ENCODE measurements around the gene GID8. TPM values are rescaled to one million over a fixed set of nuclear protein-coding genes. Genes with fewer than 3 reads are reported as not detected.

The GID8 gene
- total and polyA plus RNA-seq, 7 experiments from 2014 or later: 19.6 to 48.0 (median 34.8) TPM

DNA sequence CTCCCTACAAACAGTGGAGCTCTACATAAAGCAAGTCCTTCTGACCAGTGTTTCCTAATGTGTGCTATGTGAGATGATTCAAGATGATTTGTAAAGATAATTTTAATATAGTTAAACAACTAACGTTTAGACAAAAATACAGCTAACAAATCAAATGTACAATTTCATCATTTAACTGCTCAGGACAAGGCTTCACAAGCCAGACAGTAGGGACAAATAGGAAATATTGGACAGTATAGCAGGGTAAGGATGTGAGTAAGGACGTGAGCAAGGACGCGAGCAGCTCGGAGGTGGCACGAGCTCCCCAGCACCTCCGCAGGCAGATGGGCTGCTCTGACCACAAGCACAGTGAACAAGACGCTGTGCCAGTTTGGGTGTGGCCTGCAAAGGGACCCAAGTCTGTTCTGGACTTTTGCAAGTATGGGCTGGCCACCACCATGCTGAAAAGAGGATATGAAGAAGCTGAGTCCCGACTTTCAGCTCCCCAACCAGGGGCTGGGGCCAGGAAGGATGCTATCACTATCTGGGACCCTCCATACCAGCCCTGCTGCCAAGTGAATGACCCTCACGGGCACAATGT lies 26.2 kb upstream of the GID8 start:
- Mint-ChIP-seq H3K36me3 (peaks cover 10 to 47% (median 21%) of the 10 kb centered on the region in 5 donors), H3K27ac (peak overlapping the region in 5 of 9 donors; percentile 17 to 67 (median 38)), H3K4me3 (no peak overlapping the region), H3K4me1 (peaks cover 31 to 82% (median 63%) of the 10 kb centered on the region in 7 donors), H3K9me3 (no peaks in the 10 kb centered on the region), H3K27me3 (no peaks in the 10 kb centered on the region)
- ChIA-PET CTCF (interaction anchor here (13.0 kb wide), 1 partner anchor 11 kb away, joined by 102 read pairs; no protein-coding TSS in a partner anchor), POLR2A (interaction anchor here (0.7 to 5.0 kb wide), 4 partner anchors 9 to 26 kb away, joined by 3 to 25 read pairs (median 6); partner anchors contain the start of genes DIDO1 and GID8)
- Histone ChIP-seq H3K9me3 (ENCODE audit: control insufficient read depth in 2 of 3, low read length in 3 of 3) (no peaks in the 10 kb centered on the region), H3K27me3 (ENCODE audit: control insufficient read depth in 2 of 2, insufficient read depth in 2 of 2, low read length in 2 of 2) (no peaks in the 10 kb centered on the region), H3K36me3 (ENCODE audit: control insufficient read depth in 2 of 3, insufficient read depth in 3 of 3, low read length in 3 of 3) (peaks cover 29 to 66% (median 39%) of the 10 kb centered on the region in 3 experiments), H3K27ac (ENCODE audit: low read depth, low read length) (no peak overlapping the region), H3K4me1 (ENCODE audit: control insufficient read depth in 2 of 2, insufficient read depth in 2 of 2, low read length in 2 of 2) (peaks cover 23 to 26% of the 10 kb centered on the region in 2 donors), H3K4me3 (ENCODE audit: low read length) (no peak overlapping the region)
- intact Hi-C loops (cut with micrococcal nuclease): no loop called here
- DNase-seq (no peak), ATAC-seq (no peak)

GRCh38 chr20:62913043-62913630 lies 24.8 kb upstream of the GID8 start:
- no peak overlapping the region for H3K4me3 Mint-ChIP-seq
- ATAC-seq (no peak), DNase-seq (no peak)
- Histone ChIP-seq H3K4me3 (ENCODE audit: low read length) (no peak overlapping the region), H3K36me3 (ENCODE audit: control insufficient read depth in 2 of 3, insufficient read depth in 3 of 3, low read length in 3 of 3) (peaks cover 19 to 53% (median 36%) of the 10 kb centered on the region in 3 experiments), H3K27ac (ENCODE audit: low read depth, low read length) (no peak overlapping the region), H3K9me3 (ENCODE audit: control insufficient read depth in 2 of 3, low read length in 3 of 3) (no peaks in the 10 kb centered on the region), H3K27me3 (ENCODE audit: control insufficient read depth in 2 of 2, insufficient read depth in 2 of 2, low read length in 2 of 2) (no peaks in the 10 kb centered on the region), H3K4me1 (ENCODE audit: control insufficient read depth in 2 of 2, insufficient read depth in 2 of 2, low read length in 2 of 2) (peaks cover 37 to 39% of the 10 kb centered on the region in 2 donors)
- H3K9me3 Mint-ChIP-seq: no peaks in the 10 kb centered on the region
- CTCF ChIA-PET: interaction anchor here (1.4 to 13.0 kb wide), 2 partner anchors 13 to 59 kb away, joined by 4 to 102 read pairs; no protein-coding TSS in a partner anchor
- H3K36me3 Mint-ChIP-seq: peaks cover 10 to 38% (median 17%) of the 10 kb centered on the region in 5 donors
- intact Hi-C loops (cut with micrococcal nuclease): no loop called here
- H3K27ac Mint-ChIP-seq: peak overlapping the region in 3 of 9 donors; percentile 28 to 72 (median 52)
- peaks cover 44 to 84% (median 71%) of the 10 kb centered on the region in 7 donors for H3K4me1 Mint-ChIP-seq
- POLR2A ChIA-PET: interaction anchor here (0.5 to 5.0 kb wide), 5 partner anchors 12 to 52 kb away, joined by 3 to 25 read pairs (median 3); partner anchors contain the start of genes DIDO1 and TCFL5
- no peaks in the 10 kb centered on the region for H3K27me3 Mint-ChIP-seq

DNA sequence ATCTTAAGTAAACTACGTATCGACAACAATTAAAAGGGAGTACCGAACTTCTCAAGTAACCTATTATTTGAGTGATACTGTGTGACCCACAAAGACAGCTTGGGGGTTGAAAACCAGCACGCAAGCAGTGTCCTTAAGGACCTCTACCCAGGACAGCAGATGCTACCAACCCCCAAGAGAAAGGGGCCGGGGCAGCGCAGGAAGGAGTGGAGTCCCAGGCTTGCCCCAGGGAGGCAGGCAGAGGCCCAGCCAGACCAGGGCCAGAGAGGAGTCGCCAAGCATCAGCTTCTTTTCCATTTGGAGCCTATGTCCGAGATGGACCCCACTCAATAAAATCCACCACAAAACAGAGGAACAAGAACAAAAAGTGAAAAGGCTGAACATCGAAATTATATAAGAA lies 23.5 kb upstream of the GID8 start:
- Mint-ChIP-seq H3K9me3 (no peaks in the 10 kb centered on the region), H3K36me3 (peaks cover 6 to 31% (median 15%) of the 10 kb centered on the region in 5 donors), H3K27ac (peak overlapping the region in 4 of 9 donors; percentile 51 to 83 (median 80)), H3K27me3 (no peaks in the 10 kb centered on the region), H3K4me1 (peaks cover 52 to 90% (median 80%) of the 10 kb centered on the region in 7 donors), H3K4me3 (peak overlapping the region in 6 of 10 donors; percentile 19 to 90 (median 54))
- no peaks in the 10 kb centered on the region for H3K9me3 ChIP-seq (ENCODE audit: control insufficient read depth in 2 of 3, low read length in 3 of 3)
- POLR2A ChIA-PET: interaction anchor here (0.6 to 5.0 kb wide), 3 partner anchors 11 to 443 kb away, joined by 3 to 25 read pairs (median 3); partner anchors contain the start of gene DIDO1
- no peak for DNase-seq
- H3K27ac ChIP-seq (ENCODE audit: low read depth, low read length): no peak overlapping the region
- CTCF ChIA-PET: interaction anchor here (0.7 to 13.0 kb wide), 3 partner anchors 14 to 599 kb away, joined by 3 to 102 read pairs (median 4); no protein-coding TSS in a partner anchor
- peaks cover 48 to 49% of the 10 kb centered on the region in 2 donors for H3K4me1 ChIP-seq (ENCODE audit: control insufficient read depth in 2 of 2, insufficient read depth in 2 of 2, low read length in 2 of 2)
- intact Hi-C loops (cut with micrococcal nuclease): no loop called here
- no peak overlapping the region for H3K4me3 ChIP-seq (ENCODE audit: low read length)
- no peaks in the 10 kb centered on the region for H3K27me3 ChIP-seq (ENCODE audit: control insufficient read depth in 2 of 2, insufficient read depth in 2 of 2, low read length in 2 of 2)
- peaks cover 19 to 40% (median 29%) of the 10 kb centered on the region in 3 experiments for H3K36me3 ChIP-seq (ENCODE audit: control insufficient read depth in 2 of 3, insufficient read depth in 3 of 3, low read length in 3 of 3)
- ATAC-seq: no peak

DNA sequence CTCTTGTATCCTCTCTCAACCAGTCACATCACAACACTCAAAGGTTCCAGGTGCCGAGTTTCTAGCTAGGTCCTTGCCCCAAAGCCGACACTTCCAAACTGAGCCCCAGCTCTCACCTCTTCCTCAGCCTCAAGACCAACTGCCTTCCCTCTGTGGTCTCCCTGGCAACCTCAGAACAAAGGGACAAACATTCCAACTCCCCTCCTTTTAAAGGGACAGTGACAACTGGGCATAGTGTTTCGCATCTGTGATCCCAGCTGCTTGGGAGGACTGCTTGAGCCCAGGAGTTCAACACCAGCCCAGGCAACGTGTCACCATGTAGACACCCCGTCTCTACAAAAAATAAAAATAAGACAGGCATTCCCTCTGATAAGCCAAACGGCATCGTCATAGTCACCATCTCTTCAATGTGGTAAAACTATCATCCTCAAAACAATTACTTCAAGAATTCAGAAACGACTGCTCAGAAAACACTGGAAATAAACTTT lies 22.9 kb upstream of the GID8 start:
- ChIA-PET CTCF (interaction anchor here (0.6 to 13.0 kb wide), 4 partner anchors 14 to 600 kb away, joined by 3 to 102 read pairs (median 3); no protein-coding TSS in a partner anchor), POLR2A (interaction anchor here (0.6 to 5.0 kb wide), 3 partner anchors 11 to 442 kb away, joined by 3 to 25 read pairs (median 3); partner anchors contain the start of gene DIDO1)
- Mint-ChIP-seq H3K9me3 (no peaks in the 10 kb centered on the region), H3K4me3 (peak overlapping the region; percentile 15 to 90 (median 72)), H3K27me3 (no peaks in the 10 kb centered on the region), H3K36me3 (peaks cover 2 to 26% (median 13%) of the 10 kb centered on the region in 5 donors), H3K27ac (peak overlapping the region; percentile 51 to 91 (median 82)), H3K4me1 (peaks cover 54 to 90% (median 82%) of the 10 kb centered on the region in 7 donors)
- Histone ChIP-seq H3K27me3 (ENCODE audit: control insufficient read depth in 2 of 2, insufficient read depth in 2 of 2, low read length in 2 of 2) (no peaks in the 10 kb centered on the region), H3K36me3 (ENCODE audit: control insufficient read depth in 2 of 3, insufficient read depth in 3 of 3, low read length in 3 of 3) (peaks cover 14 to 34% (median 23%) of the 10 kb centered on the region in 3 experiments), H3K27ac (ENCODE audit: low read depth, low read length) (peak overlapping the region; percentile 57), H3K9me3 (ENCODE audit: control insufficient read depth in 2 of 3, low read length in 3 of 3) (no peaks in the 10 kb centered on the region), H3K4me3 (ENCODE audit: low read length) (no peak overlapping the region), H3K4me1 (ENCODE audit: control insufficient read depth in 2 of 2, insufficient read depth in 2 of 2, low read length in 2 of 2) (peaks cover 53 to 55% of the 10 kb centered on the region in 2 donors)
- intact Hi-C loops (cut with micrococcal nuclease): loop anchor here in 1 of 2 donors (5.0 kb wide), 2 partner anchors 37 to 92 kb away; partner anchors contain the start of genes BHLHE23 and SLC17A9
- DNase-seq (peak in 3 of 9 donors; percentile 32 to 41 (median 37)), ATAC-seq (peak; percentile 48)

DNA sequence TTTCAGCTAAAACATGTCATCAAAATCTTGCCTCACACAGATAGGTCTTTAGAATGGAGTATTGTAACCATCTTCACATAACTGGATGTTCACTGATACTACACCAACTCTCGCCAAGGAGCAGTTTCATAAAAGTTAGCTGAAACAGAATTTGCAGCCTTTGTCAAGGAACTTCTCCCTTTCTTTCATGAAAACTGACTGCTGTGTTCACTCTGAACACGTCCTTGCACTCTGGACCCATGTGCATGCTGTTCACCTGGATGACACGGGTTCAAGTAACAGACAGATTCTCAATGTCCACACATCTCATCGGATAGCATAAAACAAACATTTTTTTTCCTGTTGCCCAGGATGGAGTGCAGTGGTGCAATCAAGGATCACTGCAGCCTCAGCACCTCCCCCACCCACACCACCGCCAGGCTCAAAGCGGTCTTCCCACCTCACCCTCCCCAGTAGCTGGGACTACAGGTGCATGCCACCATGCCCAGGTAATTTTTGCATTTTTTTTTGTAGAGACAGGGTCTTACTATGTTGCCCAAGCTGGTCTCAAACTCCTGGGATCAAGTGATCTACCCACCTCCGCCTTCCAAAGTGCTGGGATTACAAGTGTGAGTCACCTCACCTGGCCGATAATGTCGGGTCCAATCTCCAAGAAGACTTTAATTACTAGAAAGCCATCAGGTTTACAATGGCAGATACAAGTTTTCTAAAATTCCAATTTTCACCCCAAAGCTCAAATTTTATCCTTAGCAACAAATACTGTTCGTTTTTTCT lies 21.1 kb upstream of the GID8 start:
- H3K36me3 Mint-ChIP-seq: peaks cover 0 to 10% (median 7%) of the 10 kb centered on the region in 5 donors
- ChIA-PET POLR2A (interaction anchor here (0.9 to 7.2 kb wide), 7 partner anchors 9 to 32 kb away, joined by 3 to 57 read pairs (median 5); partner anchors contain the start of genes DIDO1 and GID8), CTCF (interaction anchor here (1.1 to 13.0 kb wide), 5 partner anchors 9 to 24 kb away, joined by 3 to 102 read pairs (median 4); no protein-coding TSS in a partner anchor)
- H3K4me3 Mint-ChIP-seq: peak overlapping the region; percentile 52 to 92 (median 86)
- DNase-seq (no peak), ATAC-seq (no peak)
- Histone ChIP-seq H3K27me3 (ENCODE audit: control insufficient read depth in 2 of 2, insufficient read depth in 2 of 2, low read length in 2 of 2) (no peaks in the 10 kb centered on the region), H3K4me3 (ENCODE audit: low read length) (peak overlapping the region; percentile 39), H3K36me3 (ENCODE audit: control insufficient read depth in 2 of 3, insufficient read depth in 3 of 3, low read length in 3 of 3) (peaks cover under 1 to 15% (median 9%) of the 10 kb centered on the region in 3 experiments), H3K4me1 (ENCODE audit: control insufficient read depth in 2 of 2, insufficient read depth in 2 of 2, low read length in 2 of 2) (peaks cover 70 to 71% of the 10 kb centered on the region in 2 donors), H3K27ac (ENCODE audit: low read depth, low read length) (peak overlapping the region; percentile 63), H3K9me3 (ENCODE audit: control insufficient read depth in 2 of 3, low read length in 3 of 3) (no peaks in the 10 kb centered on the region)
- H3K9me3 Mint-ChIP-seq: no peaks in the 10 kb centered on the region
- no peaks in the 10 kb centered on the region for H3K27me3 Mint-ChIP-seq
- H3K4me1 Mint-ChIP-seq: peaks cover 61 to 92% (median 85%) of the 10 kb centered on the region in 7 donors
- H3K27ac Mint-ChIP-seq: peak overlapping the region; percentile 23 to 94 (median 89)
- intact Hi-C loops (cut with micrococcal nuclease): loop anchor here in 1 of 2 donors (5.0 kb wide), 2 partner anchors 35 to 90 kb away; partner anchors contain the start of genes BHLHE23 and SLC17A9
